GM12878 (cell line): ENCODE results near the gene SPATA9.
A peak's percentile ranks its signal among the peaks of the same experiment; 100 is the strongest.

Source experiments
- CTCF ChIP-seq, 3 experiments: IDR thresholded peaks in 2 of 3; conservative IDR thresholded peaks in 1 of 3; 2 replicates each; pipeline ENCODE4 v1.5.1; 2011; ENCODE audit warnings: low read depth in 3 of 3, low read length in 3 of 3, mild to moderate bottlenecking in 3 of 3, control low read depth in 2 of 3, moderate library complexity in 2 of 3, inconsistent platforms in 1 of 3, mixed read lengths in 1 of 3; ENCODE audit not compliant: control insufficient read depth in 2 of 3, insufficient read depth in 1 of 3; ENCODE audit errors: extremely low read depth in 1 of 3
- EZH2 ChIP-seq: IDR thresholded peaks from 2 replicates; pipeline ENCODE4 v1.6.1; 2012; ENCODE audit warnings: low read depth, mild to moderate bottlenecking, control low read depth, inconsistent platforms, low read length, borderline replicate concordance; ENCODE audit not compliant: control insufficient read depth
- MEF2A ChIP-seq: IDR thresholded peaks from 2 replicates; pipeline ENCODE4 v1.6.1; 2011; ENCODE audit warnings: low read depth, mild to moderate bottlenecking, low read length, moderate library complexity; ENCODE audit not compliant: insufficient read depth
- MTA2 ChIP-seq: fragments of 450-650 bp; IDR thresholded peaks from 2 replicates; pipeline ENCODE4 v1.6.1; 2016; ENCODE audit warnings: low read depth, mild to moderate bottlenecking, moderate library complexity
- POLR2A ChIP-seq: IDR thresholded peaks from 2 replicates; pipeline ENCODE4 v1.6.1; 2011; ENCODE audit warnings: low read depth, mild to moderate bottlenecking, low read length
- RAD21 ChIP-seq: IDR thresholded peaks from 2 replicates; pipeline ENCODE4 v1.6.1; 2011; ENCODE audit warnings: mild to moderate bottlenecking, low read depth, low read length, moderate library complexity; ENCODE audit not compliant: insufficient read depth
- TAF1 ChIP-seq: IDR thresholded peaks from 2 replicates; pipeline ENCODE4 v1.6.1; 2011; ENCODE audit warnings: mild to moderate bottlenecking, low read depth, low read length, borderline replicate concordance

GRCh38 chr5:95617057-95617456 lies 65.7 kb downstream of the SPATA9 start:
- no peak for TF ChIP-seq CTCF (IDR thresholded peaks at IDR 0.05 in 2 of 3, conservative IDR thresholded peaks at IDR 0.05 in 1 of 3; ENCODE audit: control insufficient read depth in 2 of 3, extremely low read depth in 1 of 3, insufficient read depth in 1 of 3, low read depth in 3 of 3, low read length in 3 of 3)
- TF ChIP-seq RAD21 = no peak
- no peak for TF ChIP-seq POLR2A
- no peak for TF ChIP-seq EZH2
- TF ChIP-seq MTA2 = peak; percentile 68; the same call in 1 of the 2 replicates
- TF ChIP-seq TAF1 = no peak
- no peak for TF ChIP-seq MEF2A
